Activated CD4-positive, alpha-beta T cell treated with anti-CD3 and anti-CD28 coated beads for 1 hour (primary cell): ENCODE data around the gene KIAA0930.
"Not testable (repeated sequence)": the region's sequence is repeated elsewhere in the genome, so short reads cannot be mapped to it uniquely, and the experiment has no call there.

Source experiments
- DNase-seq: peaks from one replicate; pipeline ENCODE4 v3.0.0-alpha.2; 2020

KIAA0930 gene

DNA sequence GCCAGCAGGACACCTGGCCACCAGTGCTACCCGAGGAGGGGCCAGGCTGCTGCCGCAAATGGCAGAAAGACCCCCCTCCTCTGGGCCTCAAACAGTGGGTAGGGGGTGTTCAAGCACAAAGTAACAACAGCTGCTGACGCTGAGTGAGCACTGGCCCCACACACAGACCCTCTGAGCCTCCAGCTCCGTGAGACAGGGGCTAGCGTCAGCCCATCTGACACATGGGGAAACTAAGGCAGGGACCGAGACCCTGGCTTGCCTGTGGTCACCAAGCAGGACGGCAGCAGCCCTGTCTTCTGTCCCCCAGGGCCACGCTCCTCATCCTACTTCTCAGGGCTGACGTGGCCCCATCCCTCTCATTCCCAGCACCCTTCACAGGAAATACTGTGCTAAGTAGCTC is 40.5 kb downstream of the KIAA0930 start:
- no peak for DNase-seq

DNA sequence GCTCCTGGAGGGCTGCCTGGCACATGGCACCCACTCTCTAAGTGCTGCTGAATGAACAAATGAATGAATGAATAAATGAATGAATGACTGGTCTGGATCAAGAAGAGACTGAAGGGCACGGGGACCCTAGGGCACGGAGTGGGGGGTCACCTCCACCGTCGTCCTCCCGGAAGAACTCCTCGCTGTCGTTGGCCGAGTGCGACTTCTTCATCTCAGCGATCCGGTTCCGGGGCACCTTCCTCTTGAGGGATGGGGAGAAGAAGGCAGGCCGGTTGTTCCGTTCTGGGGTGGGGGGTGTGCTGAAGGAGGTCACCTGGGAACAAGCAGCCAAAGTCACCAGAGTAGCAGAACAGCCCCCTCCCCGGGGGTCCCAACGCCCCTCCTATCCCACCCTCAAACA is 41.0 kb downstream of the KIAA0930 start:
- no peak for DNase-seq

DNA sequence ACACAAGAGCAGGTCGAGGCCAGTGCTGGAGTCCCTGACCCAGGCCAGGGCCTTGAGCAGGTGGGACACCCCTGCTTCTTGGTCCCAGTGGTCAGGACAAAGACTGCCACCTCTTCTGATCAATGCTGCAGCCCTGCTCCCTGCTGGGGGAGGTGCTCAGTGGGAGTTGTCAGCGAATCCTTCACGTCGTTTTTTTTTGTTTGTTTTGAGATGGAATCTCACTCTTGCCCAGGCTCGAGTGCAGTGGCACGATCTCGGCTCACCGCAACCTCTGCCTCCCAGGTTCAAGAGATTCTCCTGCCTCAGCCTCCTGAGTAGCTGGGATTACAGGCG is 42.3 kb downstream of the KIAA0930 start:
- DNase-seq: no peak

DNA sequence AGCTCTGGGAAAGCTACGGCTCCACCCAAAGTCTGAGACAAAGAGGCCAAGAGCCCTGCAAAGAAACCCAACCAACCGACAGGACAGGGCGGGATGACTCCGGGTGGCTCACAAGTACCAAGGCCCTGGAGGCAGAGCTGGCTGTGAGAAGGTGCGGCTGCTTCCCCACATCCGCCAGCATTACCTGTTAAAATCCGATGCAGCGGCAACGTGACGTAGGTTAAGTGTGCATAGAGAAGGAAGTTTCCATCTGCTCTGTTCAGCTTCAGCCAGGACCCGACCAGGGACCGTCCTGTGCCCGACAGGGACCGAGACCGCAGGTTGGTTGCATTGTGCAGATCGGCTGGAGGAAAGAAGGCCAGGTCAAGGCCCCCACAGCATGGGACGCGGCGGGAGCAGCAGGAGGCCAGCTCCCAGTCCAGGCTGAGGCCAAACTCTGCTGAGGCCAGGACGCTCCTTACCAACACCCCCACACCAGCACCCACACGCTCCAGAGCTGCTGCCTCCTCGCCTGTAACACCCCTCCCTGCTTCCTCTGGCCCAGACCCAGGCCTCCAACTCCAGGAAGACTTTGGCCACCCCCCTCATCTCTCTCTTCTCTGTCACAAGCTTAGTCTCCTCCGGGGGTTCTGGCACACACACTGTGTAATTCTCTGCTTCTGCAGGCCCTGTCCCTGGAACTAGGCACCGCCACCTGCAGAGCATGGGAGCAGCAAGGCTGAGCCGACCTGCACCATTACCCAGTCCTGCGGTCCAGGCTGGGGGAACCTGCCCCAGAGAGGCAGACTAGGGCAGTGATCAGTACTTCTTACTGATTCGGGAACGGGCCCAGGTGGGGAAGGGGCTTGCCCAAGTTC is 42.9 kb downstream of the KIAA0930 start:
- no peak for DNase-seq

DNA sequence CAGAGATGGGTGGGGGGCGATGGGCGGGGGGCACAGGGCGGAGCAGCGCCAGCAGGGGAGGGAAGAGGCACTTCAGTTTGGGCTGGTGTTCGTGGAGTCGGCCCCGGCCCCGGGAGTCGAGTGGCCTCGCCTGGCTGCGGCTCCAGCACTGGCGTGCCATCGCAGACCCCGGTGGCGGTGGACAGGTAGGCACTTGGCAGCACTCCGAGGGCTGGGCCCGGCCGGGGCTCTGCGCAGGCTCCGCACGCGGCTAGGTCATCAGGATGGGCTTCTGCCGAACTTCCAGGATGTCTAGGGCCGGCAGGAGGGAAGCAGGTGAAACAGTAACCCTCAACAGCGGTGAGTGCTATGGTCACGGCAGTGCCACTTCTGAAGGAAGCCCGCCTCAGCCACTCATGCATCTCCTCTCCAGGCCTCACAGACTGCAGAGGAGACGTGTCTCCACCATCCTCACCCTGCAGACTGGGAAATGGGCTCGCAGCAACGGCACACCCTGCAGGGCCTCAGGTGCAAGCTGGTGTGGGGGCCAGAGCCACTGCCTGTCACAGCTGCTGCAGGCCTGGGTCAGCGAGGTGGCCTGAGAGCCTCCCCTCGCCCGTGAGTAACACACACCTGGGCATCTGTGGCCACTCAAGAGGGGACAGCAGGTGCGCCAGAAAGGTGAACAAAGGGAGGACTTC is 43.6 kb downstream of the KIAA0930 start:
- no peak for DNase-seq

DNA sequence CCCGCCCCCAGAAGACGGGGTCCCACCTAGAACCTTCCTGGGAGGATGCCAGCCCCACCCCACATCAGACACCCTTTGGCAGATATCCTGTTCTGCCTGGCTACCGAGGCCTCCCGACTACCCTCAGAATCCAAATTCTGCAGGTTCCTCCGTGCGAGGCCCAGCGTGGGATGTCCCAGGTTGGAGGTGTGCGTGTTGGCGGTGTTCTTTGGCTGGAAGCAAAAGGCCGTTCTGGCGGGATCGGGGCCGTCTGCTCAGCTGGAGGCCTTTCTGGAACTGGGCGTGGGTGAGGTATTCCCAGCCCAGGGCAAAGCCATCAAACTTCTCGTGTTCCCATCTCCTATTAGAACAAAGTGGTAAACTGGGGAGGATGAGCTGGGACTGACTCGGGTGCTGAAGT is 44.4 kb downstream of the KIAA0930 start:
- no peak for DNase-seq

DNA sequence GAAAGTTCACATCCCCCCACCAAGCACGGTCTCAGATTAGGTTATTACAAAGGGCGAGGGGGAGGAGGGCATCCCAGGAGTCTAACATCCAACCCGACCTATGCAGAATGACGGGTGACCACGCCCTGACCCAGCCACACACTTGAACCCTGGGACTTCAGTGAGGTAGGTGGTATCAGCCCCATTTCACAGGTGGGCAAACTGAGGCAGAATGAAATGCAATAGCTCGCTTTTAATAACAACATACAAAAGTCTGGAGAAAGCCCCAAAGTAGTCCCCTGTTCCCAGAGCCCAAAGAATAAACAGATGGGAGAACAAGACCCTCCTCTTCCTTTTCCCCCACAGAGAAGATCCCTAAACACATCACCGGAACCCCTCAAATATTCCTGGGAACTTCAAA is 45.1 kb downstream of the KIAA0930 start:
- no peak for DNase-seq

DNA sequence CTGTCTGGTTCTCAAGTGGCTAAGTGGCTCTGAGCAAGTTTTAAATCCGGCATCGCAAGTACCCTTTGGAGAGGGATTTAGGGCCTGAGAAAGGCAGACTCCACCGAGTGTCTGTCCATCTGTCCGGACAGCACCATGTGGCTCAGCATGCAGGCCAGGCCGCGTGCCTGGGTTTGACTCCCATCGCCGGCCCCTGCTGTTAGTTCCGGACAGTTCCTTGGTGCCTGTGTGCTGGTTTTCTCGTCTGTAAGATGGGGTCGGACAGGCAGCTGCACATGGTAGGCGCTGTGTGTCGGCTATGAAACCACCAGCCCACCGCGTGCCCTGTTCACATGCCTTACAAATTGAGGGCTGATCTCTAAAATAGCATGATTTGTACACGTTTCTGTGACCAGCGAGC is 46.0 kb downstream of the KIAA0930 start:
- DNase-seq: no peak

DNA sequence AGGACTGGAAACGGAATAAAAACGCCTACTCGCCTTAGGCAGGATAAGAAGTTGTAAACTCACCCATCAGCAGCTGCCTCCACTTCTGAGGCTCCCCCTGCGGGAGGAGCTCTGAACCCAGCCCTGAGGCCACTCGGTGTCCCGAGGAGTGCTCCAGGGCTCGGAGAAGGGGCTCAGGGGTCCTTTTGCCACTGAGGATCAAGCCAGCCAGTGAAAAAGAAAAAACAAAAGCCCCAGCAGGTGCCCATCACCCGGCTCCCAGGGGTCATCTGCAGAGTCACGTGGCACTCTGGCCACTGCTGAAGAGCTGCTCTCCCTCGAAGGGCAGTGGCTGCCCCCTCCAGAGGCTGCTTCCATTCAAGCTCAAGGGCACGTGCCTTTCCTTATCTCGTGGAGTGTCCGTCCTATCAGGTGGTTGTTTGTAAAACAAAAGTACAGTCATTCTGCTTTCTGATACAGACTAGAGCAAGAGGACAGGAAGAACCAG is 48.0 kb downstream of the KIAA0930 start:
- DNase-seq: no peak

DNA sequence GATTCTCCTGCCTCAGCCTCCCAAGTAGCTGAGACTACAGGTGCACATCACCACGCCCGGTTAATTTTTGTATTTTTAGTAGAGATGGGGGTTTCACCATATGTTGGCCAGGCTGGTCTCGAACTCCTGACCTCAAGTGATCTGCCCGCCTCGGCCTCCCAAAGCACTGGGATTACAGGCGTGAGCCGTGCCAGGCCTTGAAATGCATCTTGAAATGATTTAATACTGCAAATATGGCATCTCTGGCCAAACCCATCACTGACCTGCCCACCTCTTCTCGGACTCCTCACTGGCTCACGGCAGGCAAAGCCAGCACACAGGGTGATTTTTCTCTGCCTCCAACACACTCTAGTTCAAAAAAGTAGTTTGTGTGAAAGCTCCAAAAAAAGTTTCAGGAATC is 48.9 kb downstream of the KIAA0930 start:
- not testable (repeated sequence) for DNase-seq

DNA sequence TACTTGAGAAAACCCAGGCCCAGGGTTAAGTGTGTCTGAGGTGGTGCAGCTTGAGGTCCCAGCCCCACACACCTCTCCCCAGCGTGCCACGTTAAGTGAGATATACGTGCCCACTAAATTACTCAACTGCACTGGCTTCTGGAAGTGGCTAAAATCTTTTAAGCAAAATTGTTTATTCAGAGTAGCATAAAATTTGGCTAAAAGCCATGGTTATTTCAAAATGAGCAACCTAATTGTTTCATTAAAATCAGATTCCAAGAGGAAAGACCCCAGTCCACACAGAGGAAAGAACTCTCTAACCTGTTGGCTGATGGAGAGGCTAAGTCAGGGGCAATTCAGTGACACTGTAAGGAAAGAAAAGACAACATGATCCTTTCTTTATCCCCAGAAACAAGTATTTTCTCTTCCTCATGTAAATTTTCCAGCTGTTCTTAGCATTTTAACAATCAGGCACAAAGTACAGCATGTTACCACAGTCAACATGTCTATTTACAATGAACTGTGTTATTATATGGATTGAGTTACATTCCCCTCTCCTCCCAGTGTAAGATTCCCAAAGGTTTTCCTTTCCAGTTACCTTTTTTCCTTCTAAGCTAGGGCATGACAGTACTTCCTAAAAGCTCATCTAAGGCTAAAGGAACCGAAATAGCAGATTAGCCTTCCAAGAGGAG is 50.4 kb downstream of the KIAA0930 start:
- no peak for DNase-seq

DNA sequence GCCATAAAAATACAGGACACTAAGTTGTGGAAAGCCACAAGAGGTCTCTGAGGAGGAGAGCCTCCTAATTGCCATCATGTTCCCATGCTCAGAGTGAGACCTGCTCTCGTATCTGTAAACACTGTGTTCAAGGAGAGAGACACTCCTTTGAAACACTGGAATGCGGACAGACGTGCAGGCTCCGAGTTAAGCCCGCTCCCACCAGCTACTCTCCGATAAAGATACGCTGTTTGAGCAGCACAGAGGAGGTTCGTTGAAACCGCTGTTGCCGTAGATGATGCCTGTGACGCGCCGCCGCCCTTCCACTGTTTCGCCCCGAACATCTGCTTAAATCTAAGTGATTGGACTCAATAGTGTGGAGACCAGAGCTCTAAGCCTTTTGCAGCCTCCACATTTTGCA is 51.9 kb downstream of the KIAA0930 start:
- DNase-seq: no peak

DNA sequence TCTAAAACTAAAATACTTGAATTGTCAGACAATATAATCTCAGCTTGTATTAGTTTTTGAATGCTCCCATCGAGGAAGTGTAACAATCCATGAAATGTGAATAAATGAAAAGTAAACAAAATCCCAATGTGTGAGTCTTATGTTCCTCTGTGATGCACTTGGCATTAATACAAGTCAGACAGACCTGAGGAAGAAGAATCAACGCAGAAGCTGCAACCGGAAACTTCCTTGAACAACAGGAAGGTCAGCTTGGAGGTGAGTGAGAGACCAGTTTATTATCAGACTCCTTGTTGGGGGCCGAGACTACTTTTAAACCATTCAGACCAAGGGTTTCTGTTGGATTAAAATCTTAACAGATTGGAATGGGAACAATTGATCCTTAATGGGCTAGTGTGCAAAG is 52.8 kb downstream of the KIAA0930 start:
- no peak for DNase-seq

DNA sequence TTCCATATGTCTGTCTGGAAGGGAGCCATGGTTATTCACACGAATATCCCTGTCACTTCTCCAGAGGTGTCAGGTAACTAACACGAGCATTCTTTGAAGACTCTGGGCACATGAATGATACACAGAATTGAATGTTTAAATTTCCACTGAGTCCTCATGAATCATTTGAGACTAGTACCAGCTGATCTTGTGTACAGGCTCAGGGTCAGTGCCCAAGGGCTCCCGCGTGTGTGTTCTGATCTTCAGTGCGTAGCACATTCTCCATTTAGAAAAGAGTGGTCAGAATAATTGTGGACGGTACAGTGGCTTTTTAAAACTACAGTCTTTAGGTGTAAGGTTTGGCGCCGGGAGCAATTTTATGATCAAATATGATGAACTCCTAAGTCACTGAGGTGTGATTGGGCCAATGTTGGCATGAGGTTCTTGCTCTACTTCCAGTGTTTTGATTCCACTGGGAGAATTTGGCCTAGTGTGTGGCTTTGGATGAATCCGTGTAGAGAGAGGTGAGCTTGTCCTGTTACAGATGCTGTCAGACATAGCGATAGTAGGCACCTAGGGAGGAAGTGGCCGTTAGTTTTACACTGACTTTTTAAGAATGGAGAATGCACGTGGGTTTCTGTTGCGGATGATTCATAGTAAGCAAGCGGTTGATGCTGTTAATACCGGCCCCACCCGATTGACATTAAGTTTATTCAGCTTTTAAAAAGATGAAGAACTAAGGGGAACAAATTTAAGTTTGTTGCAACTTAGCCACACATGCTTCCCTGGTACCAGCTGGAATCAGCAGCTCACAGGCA is 54.8 kb downstream of the KIAA0930 start:
- no peak for DNase-seq

DNA sequence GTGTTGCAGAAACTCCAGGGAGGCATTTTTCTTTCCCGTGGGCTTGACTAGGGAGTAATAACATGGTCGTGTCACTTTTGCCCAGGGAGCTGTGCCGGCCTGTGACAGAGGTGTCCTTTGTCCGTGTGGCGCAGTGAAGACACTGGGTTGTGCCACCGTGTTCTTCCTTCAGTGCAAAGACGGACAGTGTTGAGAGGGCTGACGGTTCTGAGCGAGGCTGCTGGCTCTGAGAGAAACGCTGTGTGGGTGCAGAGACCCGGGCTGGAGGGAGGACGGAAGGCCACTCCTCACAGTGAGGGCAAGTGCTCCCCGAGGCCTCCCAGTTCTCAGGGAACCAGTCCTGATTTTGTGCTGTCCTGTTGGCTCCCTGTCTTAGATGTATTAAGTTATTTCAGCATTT is 56.7 kb downstream of the KIAA0930 start:
- DNase-seq: no peak

DNA sequence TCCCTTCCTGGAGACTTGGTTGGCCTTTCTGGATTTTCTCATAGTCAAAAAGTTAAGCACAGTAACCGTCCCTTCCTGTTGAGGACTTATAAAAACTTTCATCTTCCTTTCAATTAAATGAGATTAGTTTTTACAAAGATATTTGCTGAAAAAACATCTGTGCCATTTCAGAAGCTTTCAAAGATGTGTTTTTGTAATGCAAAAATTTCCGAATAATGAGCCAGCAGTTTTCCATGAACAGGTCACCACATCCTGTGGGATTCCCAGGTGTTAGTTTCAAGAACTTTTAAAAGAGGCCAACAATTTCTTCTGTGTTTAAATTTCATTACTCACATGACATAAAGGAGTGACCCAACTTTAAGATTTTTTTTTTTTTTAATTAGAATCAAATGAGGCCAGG is 58.9 kb downstream of the KIAA0930 start:
- DNase-seq: no peak

DNA sequence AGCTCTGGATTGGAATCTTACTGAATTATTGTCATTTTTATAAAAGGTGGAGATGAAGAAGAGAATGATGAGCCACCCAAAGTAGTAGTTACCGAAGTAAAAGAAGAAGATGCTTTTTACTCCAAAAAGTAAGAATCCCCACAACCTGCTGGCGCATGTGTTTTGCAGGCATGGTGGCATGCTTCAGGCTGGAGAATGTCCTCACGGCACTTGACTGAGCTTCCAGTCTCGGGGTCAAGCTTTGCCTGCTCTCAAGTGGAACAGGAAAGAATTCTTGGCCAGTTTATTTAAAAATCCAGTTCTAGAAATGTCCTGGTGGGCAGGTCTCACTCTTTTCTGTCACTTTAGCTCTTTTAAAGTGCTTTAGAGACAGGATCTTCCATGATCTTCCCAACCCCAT is 59.5 kb downstream of the KIAA0930 start:
- no peak for DNase-seq

DNA sequence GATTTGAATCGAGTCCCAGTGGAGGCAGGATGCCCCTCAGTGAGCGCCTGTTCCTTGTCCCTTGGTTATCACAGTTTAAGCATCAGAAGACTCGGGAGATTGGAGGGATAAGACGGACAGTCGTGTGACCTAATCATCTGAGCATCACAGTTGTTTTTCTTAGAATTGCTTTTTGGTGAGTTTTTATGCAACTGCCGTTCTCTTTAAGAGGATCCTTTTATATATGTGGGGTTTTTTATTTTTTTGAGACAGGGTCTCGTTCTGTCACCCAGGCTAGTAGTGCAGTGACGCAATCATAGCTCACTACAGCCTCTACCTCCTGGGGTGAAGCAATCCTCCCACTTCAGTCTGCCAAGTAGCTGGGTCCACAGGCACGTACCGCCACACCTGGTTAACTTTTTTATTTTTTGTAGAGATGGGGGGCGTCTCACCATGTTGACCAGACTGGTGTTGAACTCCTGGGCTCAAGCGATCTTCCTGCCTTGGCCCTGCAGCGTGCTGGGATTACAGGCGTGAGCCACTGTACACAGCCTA is 60.5 kb downstream of the KIAA0930 start:
- DNase-seq: no peak

DNA sequence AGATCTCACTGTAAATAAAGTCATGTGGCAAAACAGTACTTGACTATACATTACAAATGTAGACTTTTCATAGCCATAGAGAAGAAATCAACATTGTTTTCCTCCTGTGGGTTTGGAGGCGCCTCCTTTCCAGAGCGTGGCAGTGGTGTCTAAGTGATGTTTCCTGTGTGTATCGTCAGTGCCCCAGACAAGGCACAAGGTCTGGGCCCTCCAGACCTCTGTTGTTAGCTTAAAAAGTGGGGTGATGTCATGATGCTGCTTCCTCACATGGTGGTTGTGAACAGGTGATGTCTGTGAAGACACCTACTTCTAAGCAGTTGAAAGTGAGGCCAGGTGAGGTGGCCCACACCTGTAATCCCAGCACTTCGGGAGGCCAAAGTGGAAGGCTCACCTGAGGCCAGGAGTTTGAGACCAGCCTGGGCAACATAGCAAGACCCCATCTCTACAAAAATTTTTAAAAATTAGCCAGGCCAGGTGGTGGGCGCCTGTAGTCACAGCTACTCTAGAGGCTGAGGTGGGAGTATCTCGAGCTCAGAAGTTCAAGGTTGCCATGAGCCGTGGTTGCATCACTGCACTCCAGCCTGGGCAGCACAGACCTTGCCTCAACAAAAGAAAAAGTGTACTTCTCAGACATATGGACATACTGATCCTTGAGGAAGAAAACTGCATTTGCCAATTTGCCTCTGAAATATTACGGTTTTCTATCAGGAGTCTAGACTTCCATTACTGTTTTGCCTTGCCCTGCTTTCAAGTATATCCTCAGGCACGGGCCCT is 61.2 kb downstream of the KIAA0930 start:
- DNase-seq: no peak

DNA sequence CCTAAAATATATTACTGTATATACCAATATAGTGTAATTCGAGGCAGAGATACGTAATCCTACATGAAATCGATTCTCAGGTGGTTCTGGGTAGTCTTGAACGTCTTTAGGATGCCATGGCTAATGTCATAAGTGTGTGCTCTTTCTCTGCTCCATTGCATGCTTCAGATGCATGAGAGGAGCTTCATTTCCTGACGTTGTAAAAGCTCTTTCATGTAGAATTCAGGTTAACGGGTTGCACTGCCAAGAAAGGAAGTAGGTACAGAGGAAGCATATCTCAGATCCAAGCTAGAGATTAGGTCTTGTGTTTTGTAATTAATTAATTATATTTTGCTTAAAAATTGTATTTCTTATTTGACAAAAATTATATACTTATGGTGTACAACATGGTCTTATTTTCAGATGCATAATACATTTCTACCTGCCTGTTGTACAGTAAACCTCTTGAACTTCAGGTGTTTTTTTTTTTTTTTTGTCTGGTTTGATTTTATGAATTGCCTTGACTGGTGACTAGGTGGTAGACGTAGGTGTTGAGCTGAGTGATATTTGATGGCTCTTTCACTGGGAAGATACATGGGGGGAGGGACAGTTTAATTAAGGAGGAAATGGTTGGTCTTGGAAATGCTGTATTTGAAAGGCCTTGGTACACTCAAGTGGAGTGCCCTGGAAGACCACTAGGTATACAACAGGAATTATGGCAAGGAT is 67.7 kb downstream of the KIAA0930 start:
- DNase-seq: no peak

DNA sequence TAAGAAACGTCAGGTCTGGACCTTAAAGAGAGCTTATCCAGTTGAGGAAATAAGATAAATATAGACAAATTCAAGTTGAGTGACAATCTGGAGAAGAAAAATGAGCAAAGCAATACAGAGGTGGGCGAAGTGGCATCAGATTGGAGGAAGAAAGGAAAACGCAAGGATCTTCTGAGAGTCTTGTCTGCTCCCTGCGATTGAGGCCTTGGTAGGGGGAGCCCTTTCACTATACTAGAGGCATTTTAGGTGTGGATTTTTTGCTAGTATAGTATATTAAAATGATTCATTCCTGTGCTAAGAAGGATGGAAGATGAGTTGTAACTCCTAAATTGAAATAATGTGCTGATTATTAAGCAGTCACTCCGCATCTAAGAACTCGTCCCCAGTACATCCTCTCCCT is 68.9 kb downstream of the KIAA0930 start:
- no peak for DNase-seq
